CD4-positive, alpha-beta T cell (primary cell): ENCODE data around the gene CEP89. TPM values are rescaled to one million over a fixed set of nuclear protein-coding genes. Genes with fewer than 3 reads are reported as not detected.

Source experiments
- ATAC-seq: fragments of 200-7000 bp; cut with Tn5 transposase; one replicate; pipeline ENCODE4 v1.10.0; 2022; ENCODE audit warnings: mild to moderate bottlenecking; ENCODE audit not compliant: poor library complexity
- CTCF ChIA-PET: fragments of 350-600 bp; sonication (Branson Sonifier 250); formaldehyde crosslinking; loops from one replicate; lab custom pipeline; 2021; ENCODE audit warnings: antibody characterized with exemption, inconsistent platforms; lab: Charles Lee
- POLR2A ChIA-PET: fragments of 350-600 bp; sonication (Branson Sonifier 250); formaldehyde crosslinking; loops from one replicate; lab custom pipeline; 2021; ENCODE audit warnings: antibody characterized with exemption, inconsistent platforms; lab: Charles Lee
- DNase-seq, 14 experiments: peaks; one replicate each; pipeline ENCODE4 v3.0.0-alpha.2; 2013 to 2020; ENCODE audit warnings: mixed read lengths in 2 of 14
- H3K27ac ChIP-seq, 2 donors: one replicate each; pipeline versions ENCODE4 v1.5.1 to v1.7.0; 2013; ENCODE audit warnings: low read length in 2 of 2, low read depth in 1 of 2, mild to moderate bottlenecking in 1 of 2
- H3K27me3 ChIP-seq, 2 experiments: 1 replicate in 1 of 2; 2 replicates in 1 of 2; pipeline versions ENCODE4 v1.6.1 to v1.7.0; 2013; ENCODE audit warnings: low read length in 2 of 2, control low read depth in 1 of 2, mild to moderate bottlenecking in 1 of 2, moderate library complexity in 1 of 2; ENCODE audit not compliant: insufficient read depth in 2 of 2, control insufficient read depth in 1 of 2
- H3K36me3 ChIP-seq: one replicate; pipeline ENCODE4 v1.6.1; 2013; ENCODE audit warnings: low read length, control low read depth; ENCODE audit not compliant: insufficient read depth
- H3K4me1 ChIP-seq: one replicate; pipeline ENCODE4 v1.6.1; 2013; ENCODE audit warnings: low read length, control low read depth; ENCODE audit not compliant: insufficient read depth
- H3K4me3 ChIP-seq: one replicate; pipeline ENCODE4 v1.5.1; 2013; ENCODE audit warnings: mild to moderate bottlenecking, low read length, moderate library complexity
- H3K9me3 ChIP-seq, 2 experiments: 1 replicate in 1 of 2; 2 replicates in 1 of 2; pipeline versions ENCODE4 v1.6.1 to v1.7.0; 2013; ENCODE audit warnings: low read length in 2 of 2, mild to moderate bottlenecking in 2 of 2, control low read depth in 1 of 2, moderate library complexity in 1 of 2; ENCODE audit not compliant: control insufficient read depth in 1 of 2, insufficient read depth in 1 of 2
- H3K27ac Mint-ChIP-seq: one replicate; pipeline ENCODE4 v1.8.0; 2020; ENCODE audit warnings: mixed read lengths
- H3K27me3 Mint-ChIP-seq: one replicate; pipeline ENCODE4 v1.8.0; 2021; ENCODE audit warnings: mixed read lengths
- H3K36me3 Mint-ChIP-seq: one replicate; pipeline ENCODE4 v1.8.0; 2021; ENCODE audit warnings: low read depth, mixed read lengths
- H3K4me1 Mint-ChIP-seq: one replicate; pipeline ENCODE4 v1.8.0; 2021; ENCODE audit warnings: low read depth, mixed read lengths
- H3K4me3 Mint-ChIP-seq: one replicate; pipeline ENCODE4 v1.8.0; 2020; ENCODE audit warnings: mild to moderate bottlenecking, mixed read lengths
- H3K9me3 Mint-ChIP-seq: one replicate; pipeline ENCODE4 v1.8.0; 2020; ENCODE audit warnings: mixed read lengths
- intact Hi-C, 2 experiments: fragments of 100-400 bp; cut with DNase I in 1 of 2; cut with micrococcal nuclease in 1 of 2; formaldehyde crosslinking; loops; one replicate each; pipeline versions ENCODE4 v1.15.1 to v1.9.0; 2023 to 2025; cut with DNase I, micrococcal nuclease
- total RNA-seq, 174 experiments: library from RNA in 2 of 174; stranded (reverse) in 2 of 174; gene quantifications; one replicate each; pipeline ENCODE4 v1.2.3 and lab custom pipeline; 2021 to 2026
- TF ChIP-seq, protein P1 (sequence below): fragments of 200-600 bp; IDR thresholded peaks from one replicate; pipeline ENCODE4 v1.8.0; 2022; ENCODE audit warnings: antibody characterized with exemption, mild to moderate bottlenecking

CEP89 gene
- total RNA-seq, 2 experiments from 2014 or later: 4.0 to 5.1 TPM

DNA sequence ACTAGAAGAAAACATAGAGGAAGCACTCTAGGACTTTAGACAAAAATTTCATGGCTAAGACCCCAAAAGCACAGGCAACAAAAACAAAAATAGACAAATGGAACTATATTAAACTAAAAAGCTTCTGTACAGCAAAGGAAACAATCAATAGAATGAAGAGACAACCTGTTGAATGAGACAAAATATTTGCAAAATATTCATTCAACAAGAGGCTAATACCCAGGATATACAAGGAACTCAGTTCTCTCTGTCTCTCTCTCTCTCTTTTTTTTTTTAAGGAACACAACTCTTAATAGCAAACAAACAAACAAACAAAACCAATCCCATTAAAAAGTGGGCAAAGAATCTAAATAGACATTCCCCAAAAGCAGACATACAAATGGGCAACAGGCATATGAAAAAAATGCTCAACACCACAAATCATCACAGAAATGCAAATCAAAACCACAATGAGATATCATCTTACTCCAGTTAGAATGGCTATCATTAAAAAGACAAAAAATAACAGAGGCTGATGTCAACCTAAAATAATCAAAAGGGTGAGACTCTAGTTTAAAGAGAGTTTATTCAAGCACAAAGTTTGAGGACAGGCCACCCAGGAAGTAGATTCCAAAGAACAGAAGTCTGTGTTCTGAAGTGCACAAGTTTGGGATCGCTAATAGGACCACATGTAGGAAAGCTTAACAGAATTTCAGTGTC, 75.1 kb downstream of the CEP89 start:
- peaks cover 5% of the 10 kb centered on the region for H3K4me1 Mint-ChIP-seq

DNA sequence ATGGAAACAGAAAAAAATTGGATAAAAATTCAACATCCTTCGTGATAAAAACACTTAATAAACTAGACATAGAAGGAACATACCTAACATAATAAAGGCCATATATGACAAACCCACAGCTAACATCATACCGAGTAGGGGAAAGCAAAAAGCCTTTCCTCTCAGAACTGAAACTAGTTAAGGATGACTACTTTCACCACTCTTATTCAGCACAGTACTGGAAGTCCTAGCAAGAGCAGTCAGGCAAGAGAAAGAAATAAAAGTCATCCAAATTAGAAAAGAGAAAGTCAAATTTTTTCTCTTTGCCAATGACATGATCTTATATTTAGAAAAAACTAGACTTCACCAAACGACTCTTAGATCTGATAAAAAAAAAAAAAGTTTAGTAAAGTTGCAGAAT, 76.4 kb downstream of the CEP89 start:
- no peak for ATAC-seq
- H3K27ac Mint-ChIP-seq: no peak overlapping the region
- no peak overlapping the region for H3K27ac ChIP-seq
- ChIA-PET CTCF (no interaction called here), POLR2A (no interaction called here)
- peaks cover 9% of the 10 kb centered on the region for H3K36me3 ChIP-seq
- no peaks in the 10 kb centered on the region for H3K4me1 ChIP-seq
- H3K9me3 ChIP-seq: peaks cover 16 to 21% of the 10 kb centered on the region in 2 experiments
- no peak for DNase-seq
- peaks cover 81% of the 10 kb centered on the region for H3K36me3 Mint-ChIP-seq
- TF ChIP-seq, protein P1, sequence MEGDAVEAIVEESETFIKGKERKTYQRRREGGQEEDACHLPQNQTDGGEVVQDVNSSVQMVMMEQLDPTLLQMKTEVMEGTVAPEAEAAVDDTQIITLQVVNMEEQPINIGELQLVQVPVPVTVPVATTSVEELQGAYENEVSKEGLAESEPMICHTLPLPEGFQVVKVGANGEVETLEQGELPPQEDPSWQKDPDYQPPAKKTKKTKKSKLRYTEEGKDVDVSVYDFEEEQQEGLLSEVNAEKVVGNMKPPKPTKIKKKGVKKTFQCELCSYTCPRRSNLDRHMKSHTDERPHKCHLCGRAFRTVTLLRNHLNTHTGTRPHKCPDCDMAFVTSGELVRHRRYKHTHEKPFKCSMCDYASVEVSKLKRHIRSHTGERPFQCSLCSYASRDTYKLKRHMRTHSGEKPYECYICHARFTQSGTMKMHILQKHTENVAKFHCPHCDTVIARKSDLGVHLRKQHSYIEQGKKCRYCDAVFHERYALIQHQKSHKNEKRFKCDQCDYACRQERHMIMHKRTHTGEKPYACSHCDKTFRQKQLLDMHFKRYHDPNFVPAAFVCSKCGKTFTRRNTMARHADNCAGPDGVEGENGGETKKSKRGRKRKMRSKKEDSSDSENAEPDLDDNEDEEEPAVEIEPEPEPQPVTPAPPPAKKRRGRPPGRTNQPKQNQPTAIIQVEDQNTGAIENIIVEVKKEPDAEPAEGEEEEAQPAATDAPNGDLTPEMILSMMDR: no peak
- intact Hi-C loops: no loop called here
- H3K4me3 ChIP-seq: no peak overlapping the region
- no peaks in the 10 kb centered on the region for H3K27me3 ChIP-seq
- no peak overlapping the region for H3K4me3 Mint-ChIP-seq
- no peaks in the 10 kb centered on the region for H3K27me3 Mint-ChIP-seq
- peaks cover 15% of the 10 kb centered on the region for H3K9me3 Mint-ChIP-seq
- H3K4me1 Mint-ChIP-seq: peaks cover 5% of the 10 kb centered on the region

More for the DNA sequence above, 75.1 kb downstream of the CEP89 start:
- H3K4me3 ChIP-seq: no peak overlapping the region
- Mint-ChIP-seq H3K9me3 (peaks cover 12% of the 10 kb centered on the region), H3K27me3 (no peaks in the 10 kb centered on the region), H3K27ac (no peak overlapping the region), H3K4me3 (no peak overlapping the region), H3K36me3 (peaks cover 83% of the 10 kb centered on the region)
- no peak for DNase-seq
- intact Hi-C loops: no loop called here
- POLR2A ChIA-PET: no interaction called here
- no peak for ATAC-seq
- H3K27me3 ChIP-seq: no peaks in the 10 kb centered on the region
- peaks cover 10% of the 10 kb centered on the region for H3K36me3 ChIP-seq
- H3K27ac ChIP-seq: no peak overlapping the region
- TF ChIP-seq, protein P1: no peak
- CTCF ChIA-PET: no interaction called here
- peaks cover 6 to 12% of the 10 kb centered on the region in 2 experiments for H3K9me3 ChIP-seq
- H3K4me1 ChIP-seq: no peaks in the 10 kb centered on the region

DNA sequence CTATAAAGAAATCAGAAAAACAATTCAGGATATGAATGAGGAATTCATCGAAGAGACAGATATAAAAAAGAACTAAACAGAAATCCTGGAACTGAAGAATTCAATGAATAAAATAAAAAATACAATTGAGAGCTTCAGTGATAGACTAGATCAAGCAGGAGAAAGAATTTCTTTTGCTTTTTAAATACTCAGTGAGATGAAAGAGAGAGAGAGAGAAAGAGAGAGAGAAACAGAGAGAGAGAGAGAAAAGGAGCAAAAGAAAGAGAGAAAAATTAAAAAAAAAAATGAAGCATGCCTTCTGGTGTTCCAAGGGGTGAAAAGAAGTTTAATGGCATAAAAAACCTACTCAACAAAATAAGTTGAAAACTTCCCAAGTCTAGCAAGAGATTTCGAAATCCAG, 80.1 kb downstream of the CEP89 start:
- Histone ChIP-seq H3K36me3 (peaks cover 11% of the 10 kb centered on the region), H3K27ac (no peak overlapping the region), H3K4me1 (no peaks in the 10 kb centered on the region), H3K4me3 (no peak overlapping the region), H3K9me3 (peaks cover 19 to 21% of the 10 kb centered on the region in 2 experiments), H3K27me3 (no peaks in the 10 kb centered on the region)
- POLR2A ChIA-PET: no interaction called here
- CTCF ChIA-PET: no interaction called here
- DNase-seq (no peak), ATAC-seq (no peak)
- Mint-ChIP-seq H3K4me1 (peaks cover under 1% of the 10 kb centered on the region), H3K4me3 (no peak overlapping the region), H3K36me3 (peaks cover 72% of the 10 kb centered on the region), H3K9me3 (peaks cover 15% of the 10 kb centered on the region), H3K27ac (no peak overlapping the region), H3K27me3 (no peaks in the 10 kb centered on the region)
- TF ChIP-seq, protein P1: no peak
- intact Hi-C loops: no loop called here
